ENCODE results near the gene ARIH2. TPM values are rescaled to one million over a fixed set of nuclear protein-coding genes. Genes with fewer than 3 reads are reported as not detected.

ARIH2 gene
- total RNA-seq, 3 donors from 2014 or later: 70.7 to 111 (median 100.0) TPM

- intact Hi-C loops (cut with DNase I; ENCODE audit: low total_unique reads): no loop called here
- Histone ChIP-seq H3K9me3 (no peaks in the 10 kb centered on the region), H3K4me3 (no peak overlapping the region), H3K27ac (no peak overlapping the region), H3K36me3 (peaks cover 4% of the 10 kb centered on the region), H3K4me1 (peaks cover 9 to 24% of the 10 kb centered on the region in 2 donors), H3K27me3 (no peaks in the 10 kb centered on the region)
- DNase-seq (ENCODE audit: low spot score in 2 of 2): no peak
- TF ChIP-seq POLR2AphosphoS5 (IDR thresholded peaks at IDR 0.05) (no peak), POLR2A (IDR thresholded peaks at IDR 0.05) (no peak), CTCF (IDR thresholded peaks at IDR 0.05) (no peak)
Observed at GRCh38 chr3:49023775-49024174, 105.1 kb downstream of the ARIH2 start.

- H3K4me1 ChIP-seq: peaks cover 9 to 24% of the 10 kb centered on the region in 2 donors
- no peaks in the 10 kb centered on the region for H3K9me3 ChIP-seq
- TF ChIP-seq POLR2A (IDR thresholded peaks at IDR 0.05) (no peak), CTCF (IDR thresholded peaks at IDR 0.05) (no peak), POLR2AphosphoS5 (IDR thresholded peaks at IDR 0.05) (no peak)
- no peak for DNase-seq (ENCODE audit: low spot score in 2 of 2)
- intact Hi-C loops (cut with DNase I; ENCODE audit: low total_unique reads): no loop called here
- no peaks in the 10 kb centered on the region for H3K27me3 ChIP-seq
- no peak overlapping the region for H3K4me3 ChIP-seq
- peaks cover 4% of the 10 kb centered on the region for H3K36me3 ChIP-seq
- no peak overlapping the region for H3K27ac ChIP-seq
Observed at GRCh38 chr3:49024449-49024848, 105.8 kb downstream of the ARIH2 start.

GRCh38 chr3:49025005-49025792, 106.6 kb downstream of the ARIH2 start:
- peaks cover 9 to 18% of the 10 kb centered on the region in 2 donors for H3K4me1 ChIP-seq
- no peak overlapping the region for H3K27ac ChIP-seq
- H3K9me3 ChIP-seq: no peaks in the 10 kb centered on the region

GRCh38 chr3:49025793-49026520, 107.3 kb downstream of the ARIH2 start:
- Histone ChIP-seq H3K27ac (peak overlapping the region; percentile 10 to 21), H3K9me3 (no peaks in the 10 kb centered on the region), H3K4me3 (no peak overlapping the region), H3K36me3 (peaks cover 4% of the 10 kb centered on the region), H3K27me3 (no peaks in the 10 kb centered on the region), H3K4me1 (peaks cover 6 to 14% of the 10 kb centered on the region in 2 donors)
- DNase-seq (ENCODE audit: low spot score in 2 of 2): no peak
- intact Hi-C loops (cut with DNase I; ENCODE audit: low total_unique reads): no loop called here
- TF ChIP-seq POLR2AphosphoS5 (IDR thresholded peaks at IDR 0.05) (no peak), POLR2A (IDR thresholded peaks at IDR 0.05) (no peak), CTCF (IDR thresholded peaks at IDR 0.05) (no peak)

More at GRCh38 chr3:49025005-49025792, 106.6 kb downstream of the ARIH2 start:
- Histone ChIP-seq H3K36me3 (peaks cover 4% of the 10 kb centered on the region), H3K4me3 (no peak overlapping the region), H3K27me3 (no peaks in the 10 kb centered on the region)
- TF ChIP-seq CTCF (IDR thresholded peaks at IDR 0.05) (no peak), POLR2A (IDR thresholded peaks at IDR 0.05) (no peak), POLR2AphosphoS5 (IDR thresholded peaks at IDR 0.05) (no peak)
- no peak for DNase-seq (ENCODE audit: low spot score in 2 of 2)
- intact Hi-C loops (cut with DNase I; ENCODE audit: low total_unique reads): no loop called here

GRCh38 chr3:49026536-49026935, 107.9 kb downstream of the ARIH2 start:
- Histone ChIP-seq H3K27ac (peak overlapping the region; percentile 10 to 21), H3K4me1 (peaks cover 6 to 14% of the 10 kb centered on the region in 2 donors), H3K27me3 (no peaks in the 10 kb centered on the region), H3K9me3 (no peaks in the 10 kb centered on the region), H3K4me3 (no peak overlapping the region), H3K36me3 (peaks cover 4% of the 10 kb centered on the region)
- intact Hi-C loops (cut with DNase I; ENCODE audit: low total_unique reads): no loop called here
- DNase-seq (ENCODE audit: low spot score in 2 of 2): no peak
- TF ChIP-seq POLR2AphosphoS5 (IDR thresholded peaks at IDR 0.05) (no peak), CTCF (IDR thresholded peaks at IDR 0.05) (no peak), POLR2A (IDR thresholded peaks at IDR 0.05) (no peak)

Data from breast epithelium (tissue), 4 donors.